ENCODE data around the gene MAPK14. TPM values are rescaled to one million over a fixed set of nuclear protein-coding genes. Genes with fewer than 3 reads are reported as not detected.

MAPK14 gene
- total and polyA plus RNA-seq, 12 donors = 9.2 to 38.1 (median 29.3) TPM

DNA sequence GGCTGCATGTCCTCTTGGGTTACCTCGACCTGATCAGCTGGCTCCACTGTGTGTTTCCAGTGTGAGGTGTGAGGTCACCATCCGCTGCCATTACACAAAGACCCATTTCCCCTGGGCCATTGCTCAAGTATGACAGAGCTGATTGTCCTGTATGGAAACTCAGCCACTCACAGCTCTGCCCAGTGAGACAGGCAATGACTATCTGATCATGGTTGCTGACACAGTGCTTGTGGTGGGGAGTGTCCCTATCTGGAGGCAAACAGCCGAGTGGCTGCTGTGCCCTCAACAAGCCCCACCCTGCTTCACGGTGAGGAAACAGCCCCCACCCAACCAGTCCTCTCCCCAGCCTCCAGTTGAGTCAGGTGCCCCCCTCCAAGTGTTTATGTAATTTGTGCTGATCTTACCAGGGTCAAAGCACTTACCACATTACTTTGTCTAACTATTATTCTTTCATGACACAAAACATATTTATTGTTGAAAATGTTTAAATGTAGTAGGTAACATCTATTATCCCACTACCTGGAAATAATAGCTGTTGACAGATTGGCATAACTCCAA is 91.0 kb downstream of the MAPK14 start:
- TF ChIP-seq, protein P1, sequence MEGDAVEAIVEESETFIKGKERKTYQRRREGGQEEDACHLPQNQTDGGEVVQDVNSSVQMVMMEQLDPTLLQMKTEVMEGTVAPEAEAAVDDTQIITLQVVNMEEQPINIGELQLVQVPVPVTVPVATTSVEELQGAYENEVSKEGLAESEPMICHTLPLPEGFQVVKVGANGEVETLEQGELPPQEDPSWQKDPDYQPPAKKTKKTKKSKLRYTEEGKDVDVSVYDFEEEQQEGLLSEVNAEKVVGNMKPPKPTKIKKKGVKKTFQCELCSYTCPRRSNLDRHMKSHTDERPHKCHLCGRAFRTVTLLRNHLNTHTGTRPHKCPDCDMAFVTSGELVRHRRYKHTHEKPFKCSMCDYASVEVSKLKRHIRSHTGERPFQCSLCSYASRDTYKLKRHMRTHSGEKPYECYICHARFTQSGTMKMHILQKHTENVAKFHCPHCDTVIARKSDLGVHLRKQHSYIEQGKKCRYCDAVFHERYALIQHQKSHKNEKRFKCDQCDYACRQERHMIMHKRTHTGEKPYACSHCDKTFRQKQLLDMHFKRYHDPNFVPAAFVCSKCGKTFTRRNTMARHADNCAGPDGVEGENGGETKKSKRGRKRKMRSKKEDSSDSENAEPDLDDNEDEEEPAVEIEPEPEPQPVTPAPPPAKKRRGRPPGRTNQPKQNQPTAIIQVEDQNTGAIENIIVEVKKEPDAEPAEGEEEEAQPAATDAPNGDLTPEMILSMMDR (IDR thresholded peaks at IDR 0.05) = no peak
- 56 to 61% methylated on average over 4 of the region's 4 CpGs for WGBS, 2 donors
- DNase-seq = no peak
- no peak overlapping the region for H3K4me3 ChIP-seq
- peak in 6 of 8 donors; percentile 16 to 53 (median 22) for ATAC-seq
- peak overlapping the region in 1 of 10 donors; percentile 91 for H3K27ac ChIP-seq
- intact Hi-C loops (cut with DNase I) = no loop called here
- H3K9me3 ChIP-seq = no peaks in the 10 kb centered on the region
- H3K27me3 ChIP-seq = no peaks in the 10 kb centered on the region
- peaks cover 0 to 20% (median 0%) of the 10 kb centered on the region in 9 donors for H3K36me3 ChIP-seq
- peaks cover 0 to 94% (median 11%) of the 10 kb centered on the region in 9 donors for H3K4me1 ChIP-seq

DNA sequence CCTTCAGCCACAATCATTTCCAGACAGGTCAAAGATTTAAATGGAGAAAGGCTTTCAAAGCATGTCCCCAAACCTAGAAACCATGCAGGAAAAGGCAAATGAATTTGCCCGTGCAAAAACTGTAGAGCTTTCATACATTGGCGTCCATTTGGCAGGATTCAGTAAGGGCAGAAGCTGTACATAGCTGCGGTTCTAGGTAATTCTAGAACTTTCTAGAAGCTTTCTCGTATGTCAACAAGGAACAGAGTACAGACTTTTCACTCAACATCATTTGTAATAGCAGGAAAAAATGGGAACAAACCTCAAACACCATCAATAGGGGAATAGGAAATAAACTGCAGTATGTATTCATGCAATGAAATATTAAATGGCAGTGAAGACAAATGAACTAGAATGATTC is 91.6 kb downstream of the MAPK14 start:
- Histone ChIP-seq H3K9me3 (no peaks in the 10 kb centered on the region), H3K4me3 (no peak overlapping the region), H3K4me1 (peaks cover 0 to 91% (median 13%) of the 10 kb centered on the region in 9 donors), H3K27ac (peak overlapping the region in 1 of 10 donors; percentile 91), H3K36me3 (peaks cover 0 to 20% (median 0%) of the 10 kb centered on the region in 9 donors), H3K27me3 (no peaks in the 10 kb centered on the region)
- TF ChIP-seq, protein P1 (IDR thresholded peaks at IDR 0.05) = no peak
- 87 to 91% methylated on average over 4 of the region's 4 CpGs for WGBS, 2 donors
- no peak for ATAC-seq
- DNase-seq = no peak
- intact Hi-C loops (cut with DNase I) = no loop called here

DNA sequence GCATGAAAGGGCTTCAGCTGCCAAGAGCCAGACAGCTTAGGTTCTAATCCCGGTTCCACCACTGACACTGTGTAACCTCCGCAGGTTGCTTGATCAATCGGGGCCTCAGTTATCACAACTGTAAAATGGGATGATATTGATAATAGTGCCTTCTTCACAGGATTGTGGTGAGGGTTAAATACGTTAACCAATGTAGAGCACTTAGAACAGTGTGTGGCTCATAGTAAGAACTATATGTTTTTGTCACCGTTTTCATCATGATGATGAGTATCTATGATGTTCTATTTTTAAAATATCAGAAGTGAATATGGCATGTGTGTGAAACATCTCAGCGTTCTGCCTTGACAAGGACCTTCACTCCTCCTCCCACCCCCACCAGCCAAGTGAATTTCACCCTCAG is 92.4 kb downstream of the MAPK14 start:
- DNase-seq (no peak), ATAC-seq (no peak)
- H3K27me3 ChIP-seq = no peaks in the 10 kb centered on the region
- H3K4me1 ChIP-seq = peaks cover 0 to 91% (median 14%) of the 10 kb centered on the region in 9 donors
- TF ChIP-seq, protein P1 (IDR thresholded peaks at IDR 0.05) = no peak
- intact Hi-C loops (cut with DNase I) = loop anchor here in 8 of 10 donors (5.0 to 10.0 kb wide), 6 partner anchors 72 to 245 kb away; partner anchors contain the start of gene BRPF3 (in 3 of the 8)
- H3K9me3 ChIP-seq = no peaks in the 10 kb centered on the region
- no peak overlapping the region for H3K4me3 ChIP-seq
- peak overlapping the region in 1 of 10 donors; percentile 91 for H3K27ac ChIP-seq
- peaks cover 0 to 20% (median 0%) of the 10 kb centered on the region in 9 donors for H3K36me3 ChIP-seq
- 78 to 80% methylated on average over 6 of the region's 6 CpGs for WGBS, 2 donors

DNA sequence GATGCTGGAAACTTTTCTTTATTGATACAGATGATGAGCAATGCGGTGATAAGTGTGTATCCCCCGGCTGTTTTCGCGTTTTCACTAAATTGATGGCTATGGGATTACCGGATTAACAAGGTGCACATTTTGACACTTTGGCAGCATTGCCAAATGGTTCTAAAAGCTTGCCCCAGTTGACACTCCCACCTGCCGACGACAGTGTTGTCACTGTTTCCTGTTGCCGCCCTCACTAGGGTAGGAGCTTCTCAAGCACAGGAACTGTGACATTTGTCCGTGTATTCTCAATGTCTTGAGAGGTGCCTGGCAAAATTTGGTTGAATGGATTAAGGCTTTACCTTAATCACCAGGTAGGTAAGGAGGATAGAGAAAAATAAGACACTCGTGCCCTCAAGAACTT is 92.9 kb downstream of the MAPK14 start:
- ATAC-seq = peak in 2 of 8 donors; percentile 38 to 71
- intact Hi-C loops (cut with DNase I) = loop anchor here in 8 of 10 donors (5.0 to 10.0 kb wide), 6 partner anchors 72 to 244 kb away; partner anchors contain the start of gene BRPF3 (in 3 of the 8)
- no peak for DNase-seq
- Histone ChIP-seq H3K4me1 (peaks cover 0 to 88% (median 14%) of the 10 kb centered on the region in 9 donors), H3K9me3 (no peaks in the 10 kb centered on the region), H3K4me3 (peak overlapping the region in 1 of 10 donors; percentile 30), H3K27me3 (no peaks in the 10 kb centered on the region), H3K27ac (peak overlapping the region in 6 of 10 donors; percentile 15 to 91 (median 42)), H3K36me3 (peaks cover 0 to 20% (median 0%) of the 10 kb centered on the region in 9 donors)
- TF ChIP-seq, protein P1 (IDR thresholded peaks at IDR 0.05) = no peak
- 39 to 54% methylated on average over 10 of the region's 10 CpGs for WGBS, 2 donors
